Neural cell (in vitro differentiated cells): ENCODE measurements around the gene PRKACA. TPM values are rescaled to one million over a fixed set of nuclear protein-coding genes. Genes with fewer than 3 reads are reported as not detected.

ENCODE experiments used
- polyA plus RNA-seq: library from polyadenylated mRNA; depleted of rRNA; stranded (reverse); fragments of >200 nt; gene quantifications from 2 replicates; pipeline ENCODE4 v1.2.3, GENCODE V29; 2014

The PRKACA gene
- polyA plus RNA-seq, 1 donor from 2014 or later, result 11.7 TPM

Other genes starting within 250 kb of the PRKACA start
- 3.2 and 3.8 TPM in 2 replicates for gene NANOS3, start 240.6 kb downstream of the PRKACA start, polyA plus RNA-seq
- 6.2 and 8.5 TPM in 2 replicates for gene BRME1, start 211.6 kb downstream of the PRKACA start, polyA plus RNA-seq
- gene CC2D1A, start 211.6 kb downstream of the PRKACA start, polyA plus RNA-seq, result 24.5 and 26.9 TPM in 2 replicates
- gene PODNL1, start 179.3 kb downstream of the PRKACA start, polyA plus RNA-seq, result not detected in 2 replicates
- 39.4 and 57.6 TPM in 2 replicates for gene DCAF15, start 165.3 kb downstream of the PRKACA start, polyA plus RNA-seq
- 2.2 and 3.0 TPM in 2 replicates for gene RFX1, start 111.4 kb downstream of the PRKACA start, polyA plus RNA-seq
- gene RLN3, start 89.6 kb downstream of the PRKACA start, polyA plus RNA-seq, result not detected in 2 replicates
- 1.0 and 1.6 TPM in 2 replicates for gene IL27RA, start 86.0 kb downstream of the PRKACA start, polyA plus RNA-seq
- gene PALM3, start 55.7 kb downstream of the PRKACA start, polyA plus RNA-seq, result 0.33 TPM in 1 of 2 replicates, not detected in the other
- gene MISP3, start 45.0 kb downstream of the PRKACA start, polyA plus RNA-seq, result 3.7 and 8.2 TPM in 2 replicates
- not detected in 2 replicates for gene C19orf67, start 32.0 kb downstream of the PRKACA start, polyA plus RNA-seq
- gene SAMD1, start 27.0 kb downstream of the PRKACA start, polyA plus RNA-seq, result 32.4 and 38.1 TPM in 2 replicates
- 0.32 and 0.34 TPM in 2 replicates for gene ASF1B, start 18.8 kb upstream of the PRKACA start, polyA plus RNA-seq
- gene ADGRL1, start 88.4 kb upstream of the PRKACA start, polyA plus RNA-seq, result 22.2 and 28.5 TPM in 2 replicates